ENCODE results near the gene ANAPC2. TPM values are rescaled to one million over a fixed set of nuclear protein-coding genes. Genes with fewer than 3 reads are reported as not detected.

ANAPC2 gene
- polyA plus RNA-seq, 1 donor, result 47.0 TPM

DNA sequence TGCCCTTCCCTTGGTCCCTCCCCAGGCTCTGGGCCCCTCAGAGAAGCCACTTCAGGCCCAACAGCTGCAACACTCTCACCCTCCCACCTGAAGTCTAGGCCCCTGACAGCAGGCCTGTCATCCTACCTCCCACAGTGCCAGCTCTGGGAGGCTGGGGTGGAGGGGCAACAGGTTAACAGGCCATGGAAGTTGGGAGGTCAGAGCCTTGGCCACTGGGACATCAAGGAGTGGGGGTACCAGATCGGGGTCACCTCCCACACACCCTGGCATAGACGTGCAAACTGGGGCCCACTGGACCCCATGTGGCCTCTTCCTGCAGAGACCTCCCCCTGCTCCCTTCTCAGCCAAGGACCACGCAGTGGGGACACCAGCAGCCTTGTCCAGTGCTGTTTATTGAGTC, 2.9 kb upstream of the ANAPC2 start:
- Histone ChIP-seq H3K27me3 (ENCODE audit: control insufficient read depth, insufficient read depth, low read length) (no peaks in the 10 kb centered on the region), H3K27ac (ENCODE audit: low read length) (no peak overlapping the region), H3K36me3 (ENCODE audit: control insufficient read depth, insufficient read depth, low read length) (peaks cover 50% of the 10 kb centered on the region), H3K4me1 (ENCODE audit: control insufficient read depth, insufficient read depth, low read length) (peaks cover 56% of the 10 kb centered on the region), H3K4me3 (ENCODE audit: low read length) (no peak overlapping the region), H3K9me3 (ENCODE audit: control insufficient read depth, low read depth, low read length) (no peaks in the 10 kb centered on the region)
- DNase-seq, result no peak
- no CpG with 5 or more reads among the region's 3 CpGs for WGBS (ENCODE audit: insufficient coverage, low lambda C conversion rate)

DNA sequence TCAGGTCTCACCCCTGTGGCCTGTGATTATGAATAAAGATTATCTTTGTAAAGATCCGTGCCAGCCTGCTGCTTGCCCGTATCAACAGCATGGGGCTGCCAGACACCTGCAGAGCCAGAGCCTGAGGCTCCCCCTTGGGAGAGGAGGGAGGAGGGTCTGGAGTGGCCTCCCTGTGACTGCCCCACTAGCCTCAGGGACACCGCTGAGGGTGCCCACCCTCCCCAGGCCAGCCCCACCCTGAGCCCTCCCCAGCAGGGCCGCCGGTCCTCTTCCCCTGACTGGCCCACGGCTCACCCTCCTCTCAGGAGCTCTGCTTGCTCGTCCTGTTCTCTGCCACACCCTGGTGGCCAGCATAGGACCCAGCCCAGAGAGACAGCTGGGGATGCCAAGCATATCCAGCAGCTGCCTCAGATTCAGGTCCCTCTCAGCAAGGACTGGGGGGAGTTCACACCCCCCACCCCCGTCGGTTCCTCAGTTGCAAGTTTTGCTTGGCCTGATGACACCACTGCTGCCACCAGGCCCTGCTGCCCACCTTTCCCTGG, 2.0 kb upstream of the ANAPC2 start:
- DNase-seq, result no peak
- peaks cover 57% of the 10 kb centered on the region for H3K36me3 ChIP-seq (ENCODE audit: control insufficient read depth, insufficient read depth, low read length)
- no CpG with 5 or more reads among the region's 9 CpGs for WGBS (ENCODE audit: insufficient coverage, low lambda C conversion rate)
- H3K27me3 ChIP-seq (ENCODE audit: control insufficient read depth, insufficient read depth, low read length), result no peaks in the 10 kb centered on the region
- peak overlapping the region; percentile 100 for H3K4me3 ChIP-seq (ENCODE audit: low read length)
- no peak overlapping the region for H3K27ac ChIP-seq (ENCODE audit: low read length)
- no peaks in the 10 kb centered on the region for H3K9me3 ChIP-seq (ENCODE audit: control insufficient read depth, low read depth, low read length)
- peaks cover 48% of the 10 kb centered on the region for H3K4me1 ChIP-seq (ENCODE audit: control insufficient read depth, insufficient read depth, low read length)

DNA sequence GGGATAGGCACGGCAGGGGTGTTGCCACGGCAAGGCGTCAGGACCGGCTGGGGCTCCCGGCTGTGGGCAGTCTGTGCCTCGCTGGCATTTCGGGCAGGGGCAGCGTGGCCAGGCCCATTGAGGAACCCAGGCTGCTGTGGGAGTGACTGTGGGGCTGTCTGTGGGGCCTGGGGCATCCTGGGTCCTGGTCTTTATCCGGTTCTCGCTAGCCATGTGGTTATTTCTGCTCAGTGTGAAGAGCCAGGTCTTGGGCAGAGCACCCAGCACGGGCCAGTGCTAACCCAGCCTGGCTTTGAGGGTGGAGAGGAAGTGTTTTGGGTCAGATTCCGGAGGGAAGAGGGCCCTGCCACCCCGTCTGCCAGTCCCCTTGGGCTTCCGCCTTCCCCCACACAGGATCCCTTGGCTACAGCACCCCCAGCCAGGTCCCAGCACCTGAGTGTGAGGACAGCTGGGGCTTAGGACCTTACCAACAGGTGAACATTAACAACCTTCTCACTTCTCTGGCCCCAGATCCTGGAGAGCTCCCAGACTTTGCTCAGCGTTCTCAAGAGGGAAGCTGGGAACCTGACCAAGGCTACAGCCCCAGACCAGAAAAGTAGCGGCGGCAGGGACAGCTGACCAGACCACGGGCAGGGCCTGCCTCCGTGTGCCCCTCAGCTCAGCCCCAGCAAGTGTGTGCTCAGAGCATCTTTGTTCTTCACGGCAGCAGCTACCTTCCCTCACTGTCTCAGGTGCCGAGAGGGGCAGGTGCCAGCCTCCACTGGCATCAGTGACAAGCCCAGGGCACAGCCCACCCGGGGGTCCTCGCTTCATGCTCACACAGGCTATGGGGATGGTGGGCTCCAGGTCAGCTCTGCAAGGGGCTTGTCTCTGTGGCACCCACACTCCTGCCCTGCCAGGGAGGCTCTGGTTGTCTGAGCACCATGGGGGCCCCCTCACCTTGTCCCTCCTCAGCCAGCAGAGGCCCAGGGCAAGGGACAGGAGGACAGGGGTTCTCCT, 1.2 kb upstream of the ANAPC2 start:
- no peaks in the 10 kb centered on the region for H3K9me3 ChIP-seq (ENCODE audit: control insufficient read depth, low read depth, low read length)
- H3K27me3 ChIP-seq (ENCODE audit: control insufficient read depth, insufficient read depth, low read length), result no peaks in the 10 kb centered on the region
- peaks cover 41% of the 10 kb centered on the region for H3K4me1 ChIP-seq (ENCODE audit: control insufficient read depth, insufficient read depth, low read length)
- no CpG with 5 or more reads among the region's 23 CpGs for WGBS (ENCODE audit: insufficient coverage, low lambda C conversion rate)
- DNase-seq, result no peak
- peaks cover 65% of the 10 kb centered on the region for H3K36me3 ChIP-seq (ENCODE audit: control insufficient read depth, insufficient read depth, low read length)
- peak overlapping the region; percentile 100 for H3K4me3 ChIP-seq (ENCODE audit: low read length)
- peak overlapping the region; percentile 82 for H3K27ac ChIP-seq (ENCODE audit: low read length)

DNA sequence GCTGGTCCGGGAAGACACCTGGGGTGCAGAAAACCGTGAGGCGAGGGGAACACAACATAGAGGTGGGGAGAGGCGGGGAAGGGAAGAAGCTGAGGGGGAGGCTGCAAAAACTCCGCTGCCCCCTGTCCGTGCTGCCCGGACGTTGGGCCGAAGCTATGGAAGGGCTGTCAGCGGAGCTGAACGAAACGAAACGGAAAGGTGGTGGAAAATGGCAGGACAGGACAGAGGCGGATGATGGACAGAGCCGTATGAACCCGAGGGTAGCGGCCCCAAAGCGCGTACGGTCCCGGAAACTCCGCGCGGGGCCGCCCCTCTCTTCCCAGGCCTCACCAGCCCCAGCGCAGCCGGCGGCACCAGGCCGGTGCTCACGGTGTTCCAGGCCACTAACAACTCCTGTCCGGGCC, 272 bp downstream of the ANAPC2 start:
- Histone ChIP-seq H3K36me3 (ENCODE audit: control insufficient read depth, insufficient read depth, low read length) (peaks cover 72% of the 10 kb centered on the region), H3K4me1 (ENCODE audit: control insufficient read depth, insufficient read depth, low read length) (peaks cover 38% of the 10 kb centered on the region), H3K27me3 (ENCODE audit: control insufficient read depth, insufficient read depth, low read length) (no peaks in the 10 kb centered on the region), H3K4me3 (ENCODE audit: low read length) (peak overlapping the region; percentile 100), H3K9me3 (ENCODE audit: control insufficient read depth, low read depth, low read length) (no peaks in the 10 kb centered on the region), H3K27ac (ENCODE audit: low read length) (peak overlapping the region; percentile 63)
- WGBS (ENCODE audit: insufficient coverage, low lambda C conversion rate), result no CpG with 5 or more reads among the region's 31 CpGs
- no peak for DNase-seq

DNA sequence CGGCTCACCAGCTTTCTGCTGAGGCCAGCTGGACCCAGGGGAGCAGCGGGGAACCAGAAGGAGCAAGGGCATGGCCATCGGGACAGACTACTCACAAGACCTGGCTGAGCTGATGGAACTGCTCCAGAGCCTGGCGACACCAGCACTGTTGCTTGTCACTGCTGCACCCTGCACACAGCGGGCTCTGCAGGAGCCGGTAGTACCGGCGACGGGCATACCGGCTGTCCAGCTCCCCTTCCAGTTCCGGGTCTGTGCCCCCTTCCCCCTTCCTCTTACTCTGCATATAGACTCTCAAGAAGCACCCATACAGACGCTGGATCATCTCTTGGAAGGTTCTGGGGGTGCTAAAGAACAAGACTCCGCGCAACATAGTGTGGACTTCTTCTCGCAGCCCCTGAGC, 974 bp downstream of the ANAPC2 start:
- Histone ChIP-seq H3K36me3 (ENCODE audit: control insufficient read depth, insufficient read depth, low read length) (peaks cover 74% of the 10 kb centered on the region), H3K27me3 (ENCODE audit: control insufficient read depth, insufficient read depth, low read length) (no peaks in the 10 kb centered on the region), H3K9me3 (ENCODE audit: control insufficient read depth, low read depth, low read length) (no peaks in the 10 kb centered on the region), H3K27ac (ENCODE audit: low read length) (no peak overlapping the region), H3K4me3 (ENCODE audit: low read length) (peak overlapping the region; percentile 100), H3K4me1 (ENCODE audit: control insufficient read depth, insufficient read depth, low read length) (peaks cover 38% of the 10 kb centered on the region)
- no peak for DNase-seq
- no CpG with 5 or more reads among the region's 15 CpGs for WGBS (ENCODE audit: insufficient coverage, low lambda C conversion rate)

DNA sequence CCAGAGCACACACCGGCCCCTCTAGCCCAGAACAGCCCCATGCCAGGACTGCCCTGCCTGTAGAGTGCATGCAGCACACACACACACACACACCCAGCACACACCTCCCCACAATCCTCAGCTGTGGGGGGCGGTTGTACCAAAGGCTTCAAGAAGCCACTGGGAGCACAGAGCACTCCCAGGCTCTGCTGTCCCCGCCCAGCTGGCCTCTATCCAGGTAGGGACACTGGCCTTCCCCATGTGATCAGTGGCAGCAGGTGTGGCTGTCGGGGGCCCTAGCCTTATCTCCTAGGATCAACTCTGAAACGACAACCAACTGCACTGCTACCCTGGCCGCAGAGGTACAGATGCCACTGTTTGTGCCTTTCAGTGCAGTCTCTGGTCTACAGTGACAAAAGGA, 2.0 kb downstream of the ANAPC2 start:
- H3K9me3 ChIP-seq (ENCODE audit: control insufficient read depth, low read depth, low read length), result no peaks in the 10 kb centered on the region
- peaks cover 36% of the 10 kb centered on the region for H3K4me1 ChIP-seq (ENCODE audit: control insufficient read depth, insufficient read depth, low read length)
- H3K27me3 ChIP-seq (ENCODE audit: control insufficient read depth, insufficient read depth, low read length), result no peaks in the 10 kb centered on the region
- peaks cover 71% of the 10 kb centered on the region for H3K36me3 ChIP-seq (ENCODE audit: control insufficient read depth, insufficient read depth, low read length)
- no CpG with 5 or more reads among the region's 6 CpGs for WGBS (ENCODE audit: insufficient coverage, low lambda C conversion rate)
- no peak for DNase-seq
- no peak overlapping the region for H3K27ac ChIP-seq (ENCODE audit: low read length)
- H3K4me3 ChIP-seq (ENCODE audit: low read length), result no peak overlapping the region

DNA sequence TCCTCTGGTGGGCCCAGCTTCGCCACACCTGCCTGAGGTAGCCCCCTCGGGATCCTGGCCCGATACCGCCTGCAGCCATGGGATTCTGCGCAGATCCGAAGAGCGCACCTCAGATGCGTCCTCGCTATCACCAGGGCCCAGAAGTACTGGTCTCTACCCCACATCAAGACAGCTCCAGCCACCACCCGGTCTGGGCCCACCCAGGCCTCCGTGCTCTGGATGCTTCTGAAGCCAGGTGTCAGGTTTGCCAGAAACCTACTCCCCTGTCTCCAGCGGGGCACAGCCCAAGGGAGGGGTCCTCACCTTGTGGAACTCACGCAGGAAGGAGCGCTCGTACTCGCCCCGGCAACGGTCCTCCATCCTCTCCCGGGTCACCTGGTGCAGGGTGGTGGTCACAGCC, 2.4 kb downstream of the ANAPC2 start:
- Histone ChIP-seq H3K27me3 (ENCODE audit: control insufficient read depth, insufficient read depth, low read length) (no peaks in the 10 kb centered on the region), H3K4me3 (ENCODE audit: low read length) (no peak overlapping the region), H3K36me3 (ENCODE audit: control insufficient read depth, insufficient read depth, low read length) (peaks cover 71% of the 10 kb centered on the region), H3K9me3 (ENCODE audit: control insufficient read depth, low read depth, low read length) (no peaks in the 10 kb centered on the region), H3K4me1 (ENCODE audit: control insufficient read depth, insufficient read depth, low read length) (peaks cover 32% of the 10 kb centered on the region), H3K27ac (ENCODE audit: low read length) (no peak overlapping the region)
- no peak for DNase-seq
- no CpG with 5 or more reads among the region's 19 CpGs for WGBS (ENCODE audit: insufficient coverage, low lambda C conversion rate)

DNA sequence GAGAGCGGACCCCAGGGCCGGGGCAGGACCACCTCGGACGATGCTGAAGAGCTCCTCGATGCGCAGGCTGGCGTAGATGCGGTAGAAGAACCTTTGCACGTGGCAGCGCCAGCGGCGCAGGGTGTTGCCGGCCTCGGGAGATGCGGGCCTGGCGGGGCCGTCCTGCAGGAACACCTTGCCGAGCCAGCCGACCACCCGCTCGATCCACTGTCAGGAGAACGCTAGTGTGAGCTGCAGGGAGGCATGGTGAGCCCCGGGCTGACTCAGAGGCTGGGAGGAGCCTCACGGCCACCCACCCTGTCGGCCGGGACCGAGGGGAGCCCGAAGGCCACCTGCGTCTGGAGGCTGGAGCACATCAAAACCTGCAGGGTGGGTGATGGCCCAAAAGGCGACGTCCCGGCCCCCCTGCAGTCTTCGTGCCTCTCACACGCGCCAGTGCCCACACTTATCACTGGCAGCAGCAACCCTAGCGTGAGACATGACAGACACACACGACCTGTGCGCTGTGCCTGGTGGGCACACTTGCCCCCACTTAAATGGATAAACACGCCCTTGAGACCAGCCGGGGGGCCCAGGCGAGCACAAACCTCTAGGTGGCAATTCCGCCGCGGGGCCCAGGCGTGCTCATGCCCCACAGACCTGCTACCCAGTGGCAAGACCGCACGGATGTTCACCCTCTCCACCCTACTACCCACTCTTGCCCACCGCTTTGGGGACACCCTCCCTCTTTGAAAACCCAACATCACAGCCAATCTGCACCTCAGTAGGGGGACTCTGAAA, 3.3 kb downstream of the ANAPC2 start:
- Histone ChIP-seq H3K36me3 (ENCODE audit: control insufficient read depth, insufficient read depth, low read length) (peaks cover 71% of the 10 kb centered on the region), H3K4me3 (ENCODE audit: low read length) (no peak overlapping the region)
- no CpG with 5 or more reads among the region's 48 CpGs for WGBS (ENCODE audit: insufficient coverage, low lambda C conversion rate)

DNA sequence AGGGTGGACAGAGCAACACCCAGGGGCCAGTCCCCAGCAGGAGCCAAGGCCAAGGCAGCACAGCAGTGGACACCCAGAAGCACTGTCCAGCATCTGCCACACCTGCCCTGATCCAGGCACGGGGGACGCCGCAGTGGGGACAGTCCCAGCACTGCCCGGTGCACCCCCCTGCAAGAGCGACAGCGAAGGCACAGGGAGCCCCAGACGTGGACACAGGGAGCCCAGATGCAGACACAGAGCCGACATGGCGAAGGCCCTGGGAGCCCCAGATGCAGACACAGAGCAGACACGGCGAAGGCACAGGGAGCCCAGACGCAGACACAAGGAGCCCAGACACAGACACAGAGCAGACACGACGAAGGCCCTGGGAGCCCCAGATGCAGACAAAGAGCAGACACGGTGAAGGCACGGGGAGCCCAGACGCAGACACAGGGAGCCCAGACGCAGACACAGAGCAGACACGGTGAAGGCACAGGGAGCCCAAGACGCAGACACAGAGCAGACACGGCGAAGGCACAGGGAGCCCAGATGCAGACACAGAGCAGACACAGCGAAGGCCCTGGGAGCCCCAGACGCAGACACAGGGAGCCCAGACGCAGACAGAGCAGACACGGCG, 4.3 kb downstream of the ANAPC2 start:
- H3K9me3 ChIP-seq (ENCODE audit: control insufficient read depth, low read depth, low read length), result no peaks in the 10 kb centered on the region
- DNase-seq, result no peak
- H3K36me3 ChIP-seq (ENCODE audit: control insufficient read depth, insufficient read depth, low read length), result peaks cover 76% of the 10 kb centered on the region
- no peak overlapping the region for H3K27ac ChIP-seq (ENCODE audit: low read length)
- no peaks in the 10 kb centered on the region for H3K27me3 ChIP-seq (ENCODE audit: control insufficient read depth, insufficient read depth, low read length)
- H3K4me3 ChIP-seq (ENCODE audit: low read length), result no peak overlapping the region
- peaks cover 16% of the 10 kb centered on the region for H3K4me1 ChIP-seq (ENCODE audit: control insufficient read depth, insufficient read depth, low read length)
- no CpG with 5 or more reads among the region's 27 CpGs for WGBS (ENCODE audit: insufficient coverage, low lambda C conversion rate)

More for the DNA sequence above, 3.3 kb downstream of the ANAPC2 start:
- Histone ChIP-seq H3K4me1 (ENCODE audit: control insufficient read depth, insufficient read depth, low read length) (peaks cover 24% of the 10 kb centered on the region), H3K27me3 (ENCODE audit: control insufficient read depth, insufficient read depth, low read length) (no peaks in the 10 kb centered on the region), H3K9me3 (ENCODE audit: control insufficient read depth, low read depth, low read length) (no peaks in the 10 kb centered on the region), H3K27ac (ENCODE audit: low read length) (no peak overlapping the region)
- no peak for DNase-seq

DNA sequence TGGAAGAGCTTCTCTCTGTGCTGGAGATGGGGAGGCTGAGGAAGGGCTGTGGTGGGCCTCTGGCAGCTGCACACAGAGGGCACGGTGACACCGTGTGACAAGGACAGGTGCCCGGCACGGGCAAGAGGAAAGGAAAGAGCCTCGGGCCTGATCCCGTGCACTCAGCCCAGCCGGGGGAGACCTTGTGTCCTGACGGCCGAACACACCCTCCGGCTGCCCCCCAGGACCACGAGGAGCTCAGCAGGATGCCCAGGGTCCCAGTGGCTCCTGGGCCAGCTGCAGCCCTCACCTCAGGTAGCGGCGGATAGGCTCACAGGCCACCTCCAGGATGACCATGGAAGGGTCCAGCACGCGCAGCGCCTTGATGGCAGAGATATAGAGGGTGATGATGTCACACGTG, 5.5 kb downstream of the ANAPC2 start:
- no peak for DNase-seq
- no peaks in the 10 kb centered on the region for H3K9me3 ChIP-seq (ENCODE audit: control insufficient read depth, low read depth, low read length)
- no peaks in the 10 kb centered on the region for H3K27me3 ChIP-seq (ENCODE audit: control insufficient read depth, insufficient read depth, low read length)
- no peak overlapping the region for H3K27ac ChIP-seq (ENCODE audit: low read length)
- peaks cover 87% of the 10 kb centered on the region for H3K36me3 ChIP-seq (ENCODE audit: control insufficient read depth, insufficient read depth, low read length)
- no CpG with 5 or more reads among the region's 17 CpGs for WGBS (ENCODE audit: insufficient coverage, low lambda C conversion rate)
- H3K4me1 ChIP-seq (ENCODE audit: control insufficient read depth, insufficient read depth, low read length), result peaks cover 16% of the 10 kb centered on the region
- no peak overlapping the region for H3K4me3 ChIP-seq (ENCODE audit: low read length)
